Measurements from ENCODE around the gene PLBD2.

DNA sequence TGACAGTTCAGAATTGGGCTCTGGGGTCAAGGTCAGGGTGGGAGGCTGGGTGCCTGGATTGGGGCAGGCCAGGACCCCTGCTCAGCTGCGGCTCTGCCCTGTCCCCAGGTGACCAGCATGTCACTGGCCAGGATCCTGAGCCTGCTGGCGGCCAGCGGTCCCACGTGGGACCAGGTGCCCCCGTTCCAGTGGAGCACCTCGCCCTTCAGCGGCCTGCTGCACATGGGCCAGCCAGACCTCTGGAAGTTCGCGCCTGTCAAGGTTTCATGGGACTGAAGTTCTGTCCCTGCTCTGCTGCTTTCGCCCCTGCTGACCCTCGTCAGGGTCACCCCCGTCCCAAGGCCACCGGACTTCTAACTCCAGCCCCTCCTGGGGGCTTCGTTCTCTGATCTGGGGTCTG lies 30.0 kb downstream of the PLBD2 start:
- TF ChIP-seq, protein P1, sequence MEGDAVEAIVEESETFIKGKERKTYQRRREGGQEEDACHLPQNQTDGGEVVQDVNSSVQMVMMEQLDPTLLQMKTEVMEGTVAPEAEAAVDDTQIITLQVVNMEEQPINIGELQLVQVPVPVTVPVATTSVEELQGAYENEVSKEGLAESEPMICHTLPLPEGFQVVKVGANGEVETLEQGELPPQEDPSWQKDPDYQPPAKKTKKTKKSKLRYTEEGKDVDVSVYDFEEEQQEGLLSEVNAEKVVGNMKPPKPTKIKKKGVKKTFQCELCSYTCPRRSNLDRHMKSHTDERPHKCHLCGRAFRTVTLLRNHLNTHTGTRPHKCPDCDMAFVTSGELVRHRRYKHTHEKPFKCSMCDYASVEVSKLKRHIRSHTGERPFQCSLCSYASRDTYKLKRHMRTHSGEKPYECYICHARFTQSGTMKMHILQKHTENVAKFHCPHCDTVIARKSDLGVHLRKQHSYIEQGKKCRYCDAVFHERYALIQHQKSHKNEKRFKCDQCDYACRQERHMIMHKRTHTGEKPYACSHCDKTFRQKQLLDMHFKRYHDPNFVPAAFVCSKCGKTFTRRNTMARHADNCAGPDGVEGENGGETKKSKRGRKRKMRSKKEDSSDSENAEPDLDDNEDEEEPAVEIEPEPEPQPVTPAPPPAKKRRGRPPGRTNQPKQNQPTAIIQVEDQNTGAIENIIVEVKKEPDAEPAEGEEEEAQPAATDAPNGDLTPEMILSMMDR (conservative IDR thresholded peaks at IDR 0.05; ENCODE audit: low read depth, low read length), result no peak
- no peak for TF ChIP-seq EZH2 (IDR thresholded peaks at IDR 0.05; ENCODE audit: borderline replicate concordance, low read depth, low read length, poor library complexity, severe bottlenecking)

All from A673 (cell line).